Neural cell (in vitro differentiated cells): ENCODE data around the gene HOOK1. TPM values are rescaled to one million over a fixed set of nuclear protein-coding genes. Genes with fewer than 3 reads are reported as not detected.

ENCODE experiments used
- H2AFZ ChIP-seq: fragments of 200-600, 300-800 bp; sonication (generic), shearing (Covaris generic); 2 replicates; pipeline ENCODE4 v1.6.0; 2014; ENCODE audit warnings: low read depth, mild to moderate bottlenecking, antibody characterized with exemption, low read length, moderate library complexity
- H3F3A ChIP-seq: fragments of 200-600 bp; shearing (Covaris generic); 2 replicates; pipeline ENCODE4 v1.6.1; 2016; ENCODE audit warnings: mild to moderate bottlenecking, moderate library complexity, mixed read lengths, antibody characterized with exemption, low read length; ENCODE audit not compliant: insufficient read depth, poor library complexity, severe bottlenecking
- H3K27ac ChIP-seq: fragments of 200-600, 300-800 bp; sonication (generic), shearing (Covaris generic); 2 replicates; pipeline ENCODE4 v1.5.1; 2014; ENCODE audit warnings: mild to moderate bottlenecking, low read length, moderate library complexity
- H3K27me3 ChIP-seq: fragments of 300-800, 200-600 bp; sonication (generic), shearing (Covaris generic); 2 replicates; pipeline ENCODE4 v1.6.0; 2014; ENCODE audit warnings: mild to moderate bottlenecking, low read depth, low read length, moderate library complexity; ENCODE audit not compliant: insufficient read depth
- H3K36me3 ChIP-seq: fragments of 300-800, 200-600 bp; sonication (generic), shearing (Covaris generic); 2 replicates; pipeline ENCODE4 v1.5.1; 2014; ENCODE audit warnings: mild to moderate bottlenecking, antibody characterized with exemption, low read length, moderate library complexity; ENCODE audit not compliant: insufficient read depth
- H3K4me2 ChIP-seq: fragments of 300-800, 200-600 bp; sonication (generic), shearing (Covaris generic); 2 replicates; pipeline ENCODE4 v1.6.0; 2014; ENCODE audit warnings: mild to moderate bottlenecking, low read length
- H3K4me3 ChIP-seq: fragments of 300-800, 200-600 bp; sonication (generic), shearing (Covaris generic); 2 replicates; pipeline ENCODE4 v1.5.1; 2014; ENCODE audit warnings: mild to moderate bottlenecking, low read length, moderate library complexity
- H3K79me2 ChIP-seq: fragments of 200-600 bp; shearing (Covaris generic); replicated peaks from 2 replicates; pipeline ENCODE4 v1.6.0; 2014; ENCODE audit warnings: mild to moderate bottlenecking, low read length, moderate library complexity; ENCODE audit not compliant: insufficient read depth
- H3K9ac ChIP-seq: fragments of 300-800, 200-600 bp; sonication (generic), shearing (Covaris generic); 2 replicates; pipeline ENCODE4 v1.6.1; 2016; ENCODE audit warnings: mild to moderate bottlenecking, low read length, mixed read lengths
- H3K9me2 ChIP-seq: fragments of 200-600 bp; shearing (Covaris generic); 2 replicates; pipeline ENCODE4 v1.6.1; 2016; ENCODE audit warnings: mild to moderate bottlenecking, low read length, mixed read lengths; ENCODE audit not compliant: insufficient read depth
- H3K9me3 ChIP-seq: fragments of 200-600, 300-800 bp; sonication (generic), shearing (Covaris generic); 2 replicates; pipeline ENCODE4 v1.6.1; 2016; ENCODE audit warnings: mild to moderate bottlenecking, mixed run types, low read length, moderate library complexity, mixed read lengths
- H4K20me1 ChIP-seq: fragments of 200-600 bp; shearing (Covaris generic); 2 replicates; pipeline ENCODE4 v1.6.1; 2016; ENCODE audit warnings: mild to moderate bottlenecking, mixed run types; ENCODE audit not compliant: insufficient read depth
- EP300 ChIP-seq: fragments of 450-650 bp; conservative IDR thresholded peaks from 2 replicates; pipeline ENCODE4 v1.6.1; 2014; ENCODE audit warnings: antibody characterized with exemption, mild to moderate bottlenecking, moderate library complexity; ENCODE audit not compliant: poor library complexity, severe bottlenecking
- EZH2 ChIP-seq: fragments of 200-600, 300-800 bp; shearing (Covaris generic), sonication (generic); IDR thresholded peaks from 2 replicates; pipeline ENCODE4 v1.6.1; 2014; ENCODE audit warnings: antibody characterized with exemption, low read length, borderline replicate concordance, mild to moderate bottlenecking; ENCODE audit not compliant: insufficient read depth, poor library complexity, severe bottlenecking
- POLR2AphosphoS5 ChIP-seq: IDR thresholded peaks from 2 replicates; pipeline ENCODE4 v1.6.1; 2012
- RAD21 ChIP-seq: fragments of 450-650 bp; conservative IDR thresholded peaks from 2 replicates; pipeline ENCODE4 v1.6.1; 2014; ENCODE audit warnings: antibody characterized with exemption, mild to moderate bottlenecking, moderate library complexity
- SMC3 ChIP-seq: fragments of 450-650 bp; conservative IDR thresholded peaks from 2 replicates; pipeline ENCODE4 v1.6.1; 2014; ENCODE audit warnings: antibody characterized with exemption, mild to moderate bottlenecking, moderate library complexity; ENCODE audit not compliant: poor library complexity
- TAF1 ChIP-seq: IDR thresholded peaks from 2 replicates; pipeline ENCODE4 v1.6.1; 2012; ENCODE audit warnings: low read depth
- polyA plus RNA-seq: library from polyadenylated mRNA; depleted of rRNA; stranded (reverse); fragments of >200 nt; gene quantifications from 2 replicates; pipeline ENCODE4 v1.2.3, GENCODE V29; 2014
- TF ChIP-seq, protein P1 (sequence below): fragments of 450-650 bp; IDR thresholded peaks from 2 replicates; pipeline ENCODE4 v1.5.1; 2014; ENCODE audit warnings: antibody characterized with exemption, mild to moderate bottlenecking, moderate library complexity; ENCODE audit not compliant: poor library complexity, severe bottlenecking
- TF ChIP-seq, protein P2 (sequence below): IDR thresholded peaks from 2 replicates; pipeline ENCODE4 v1.6.1; 2012; ENCODE audit warnings: borderline replicate concordance

HOOK1 gene
- polyA plus RNA-seq, 1 donor from 2014 or later: 27.5 TPM

DNA sequence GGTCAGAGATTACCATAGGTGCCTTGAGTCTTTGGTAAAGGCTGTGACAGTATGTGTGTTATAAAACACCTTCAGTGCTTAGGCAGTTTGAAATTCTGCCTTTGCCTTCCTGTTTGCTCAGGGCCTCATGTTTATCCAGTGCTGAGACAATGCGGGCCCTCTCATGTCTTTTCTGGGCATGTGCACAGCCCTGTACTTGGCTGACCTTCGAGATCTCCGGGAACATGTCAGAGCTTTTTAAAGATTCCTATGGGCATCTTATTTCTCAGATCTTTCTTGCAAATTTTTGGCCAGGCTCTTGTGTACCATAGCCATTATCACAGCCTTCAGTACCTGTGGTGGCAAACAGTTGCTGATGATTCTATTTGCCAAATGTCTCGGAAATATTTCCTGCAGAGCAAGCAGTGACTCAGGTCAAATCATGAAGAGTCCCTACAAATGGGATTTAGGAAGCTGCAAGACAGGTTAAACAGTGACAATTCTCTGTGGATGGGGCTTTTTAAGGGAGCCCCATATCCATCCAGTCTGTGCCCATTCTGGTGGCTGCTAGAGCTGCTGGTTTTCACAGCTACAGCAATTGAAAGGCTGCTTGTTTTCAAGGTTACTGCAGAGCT, 42.1 kb downstream of the HOOK1 start:
- no peaks in the 10 kb centered on the region for H3F3A ChIP-seq

DNA sequence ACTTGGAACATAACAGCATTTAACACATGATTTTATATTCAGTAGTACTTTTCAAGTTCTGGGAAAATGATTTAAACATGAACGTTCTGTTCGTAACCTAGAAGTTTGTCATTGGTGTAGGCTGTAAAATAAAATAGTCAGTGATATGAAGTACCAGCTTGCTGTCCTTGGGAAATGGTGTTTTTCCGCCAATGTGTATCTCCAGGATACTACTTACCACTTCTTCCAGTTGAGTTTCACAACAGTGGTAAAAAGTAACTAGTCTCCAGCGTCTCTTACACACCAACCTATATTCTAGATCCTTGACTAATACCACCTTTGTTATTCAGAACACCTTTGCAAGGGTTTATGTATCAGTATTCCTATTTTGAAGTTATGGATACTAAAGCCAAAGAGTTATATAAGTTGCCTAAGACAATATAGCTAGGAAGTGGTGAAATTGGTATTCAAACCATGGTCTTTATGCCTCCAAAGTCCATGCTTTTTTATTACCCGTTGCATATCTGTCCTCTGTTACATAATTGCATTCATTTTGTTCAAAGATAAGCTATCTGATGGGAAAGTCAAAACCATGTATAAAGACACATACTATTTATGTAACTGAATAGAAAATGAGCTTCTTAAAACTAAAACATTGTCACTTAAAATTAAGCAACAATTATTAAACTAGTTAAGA, 43.1 kb downstream of the HOOK1 start:
- H3K4me3 ChIP-seq: no peak overlapping the region
- no peaks in the 10 kb centered on the region for H3F3A ChIP-seq
- no peaks in the 10 kb centered on the region for H3K36me3 ChIP-seq
- no peak overlapping the region for H2AFZ ChIP-seq
- no peaks in the 10 kb centered on the region for H4K20me1 ChIP-seq
- H3K9me2 ChIP-seq: no peaks in the 10 kb centered on the region
- TF ChIP-seq, protein P1, sequence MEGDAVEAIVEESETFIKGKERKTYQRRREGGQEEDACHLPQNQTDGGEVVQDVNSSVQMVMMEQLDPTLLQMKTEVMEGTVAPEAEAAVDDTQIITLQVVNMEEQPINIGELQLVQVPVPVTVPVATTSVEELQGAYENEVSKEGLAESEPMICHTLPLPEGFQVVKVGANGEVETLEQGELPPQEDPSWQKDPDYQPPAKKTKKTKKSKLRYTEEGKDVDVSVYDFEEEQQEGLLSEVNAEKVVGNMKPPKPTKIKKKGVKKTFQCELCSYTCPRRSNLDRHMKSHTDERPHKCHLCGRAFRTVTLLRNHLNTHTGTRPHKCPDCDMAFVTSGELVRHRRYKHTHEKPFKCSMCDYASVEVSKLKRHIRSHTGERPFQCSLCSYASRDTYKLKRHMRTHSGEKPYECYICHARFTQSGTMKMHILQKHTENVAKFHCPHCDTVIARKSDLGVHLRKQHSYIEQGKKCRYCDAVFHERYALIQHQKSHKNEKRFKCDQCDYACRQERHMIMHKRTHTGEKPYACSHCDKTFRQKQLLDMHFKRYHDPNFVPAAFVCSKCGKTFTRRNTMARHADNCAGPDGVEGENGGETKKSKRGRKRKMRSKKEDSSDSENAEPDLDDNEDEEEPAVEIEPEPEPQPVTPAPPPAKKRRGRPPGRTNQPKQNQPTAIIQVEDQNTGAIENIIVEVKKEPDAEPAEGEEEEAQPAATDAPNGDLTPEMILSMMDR: no peak
- no peak for TF ChIP-seq RAD21
- no peak for TF ChIP-seq EZH2
- TF ChIP-seq, protein P2, sequence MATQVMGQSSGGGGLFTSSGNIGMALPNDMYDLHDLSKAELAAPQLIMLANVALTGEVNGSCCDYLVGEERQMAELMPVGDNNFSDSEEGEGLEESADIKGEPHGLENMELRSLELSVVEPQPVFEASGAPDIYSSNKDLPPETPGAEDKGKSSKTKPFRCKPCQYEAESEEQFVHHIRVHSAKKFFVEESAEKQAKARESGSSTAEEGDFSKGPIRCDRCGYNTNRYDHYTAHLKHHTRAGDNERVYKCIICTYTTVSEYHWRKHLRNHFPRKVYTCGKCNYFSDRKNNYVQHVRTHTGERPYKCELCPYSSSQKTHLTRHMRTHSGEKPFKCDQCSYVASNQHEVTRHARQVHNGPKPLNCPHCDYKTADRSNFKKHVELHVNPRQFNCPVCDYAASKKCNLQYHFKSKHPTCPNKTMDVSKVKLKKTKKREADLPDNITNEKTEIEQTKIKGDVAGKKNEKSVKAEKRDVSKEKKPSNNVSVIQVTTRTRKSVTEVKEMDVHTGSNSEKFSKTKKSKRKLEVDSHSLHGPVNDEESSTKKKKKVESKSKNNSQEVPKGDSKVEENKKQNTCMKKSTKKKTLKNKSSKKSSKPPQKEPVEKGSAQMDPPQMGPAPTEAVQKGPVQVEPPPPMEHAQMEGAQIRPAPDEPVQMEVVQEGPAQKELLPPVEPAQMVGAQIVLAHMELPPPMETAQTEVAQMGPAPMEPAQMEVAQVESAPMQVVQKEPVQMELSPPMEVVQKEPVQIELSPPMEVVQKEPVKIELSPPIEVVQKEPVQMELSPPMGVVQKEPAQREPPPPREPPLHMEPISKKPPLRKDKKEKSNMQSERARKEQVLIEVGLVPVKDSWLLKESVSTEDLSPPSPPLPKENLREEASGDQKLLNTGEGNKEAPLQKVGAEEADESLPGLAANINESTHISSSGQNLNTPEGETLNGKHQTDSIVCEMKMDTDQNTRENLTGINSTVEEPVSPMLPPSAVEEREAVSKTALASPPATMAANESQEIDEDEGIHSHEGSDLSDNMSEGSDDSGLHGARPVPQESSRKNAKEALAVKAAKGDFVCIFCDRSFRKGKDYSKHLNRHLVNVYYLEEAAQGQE: no peak
- TF ChIP-seq EP300: no peak
- TF ChIP-seq POLR2AphosphoS5: no peak
- H3K27ac ChIP-seq: no peak overlapping the region
- no peaks in the 10 kb centered on the region for H3K79me2 ChIP-seq
- no peak overlapping the region for H3K9ac ChIP-seq
- H3K4me2 ChIP-seq: no peak overlapping the region
- no peaks in the 10 kb centered on the region for H3K27me3 ChIP-seq
- H3K9me3 ChIP-seq: no peaks in the 10 kb centered on the region

More for the DNA sequence above, 42.1 kb downstream of the HOOK1 start:
- Histone ChIP-seq H4K20me1 (no peaks in the 10 kb centered on the region), H3K27me3 (no peaks in the 10 kb centered on the region), H3K9ac (no peak overlapping the region), H3K9me3 (no peaks in the 10 kb centered on the region), H3K9me2 (no peaks in the 10 kb centered on the region), H3K4me3 (no peak overlapping the region), H3K36me3 (no peaks in the 10 kb centered on the region), H2AFZ (no peak overlapping the region), H3K4me2 (no peak overlapping the region), H3K27ac (no peak overlapping the region), H3K79me2 (no peaks in the 10 kb centered on the region)
- TF ChIP-seq RAD21 (no peak), EZH2 (no peak), SMC3 (no peak), TAF1 (no peak), EP300 (no peak)
